ENCODE measurements around the gene TMED4.

GRCh38 chr7:44595934-44596635 lies 14.1 kb upstream of the TMED4 start:
- TF ChIP-seq POLR2A (IDR thresholded peaks at IDR 0.05) (no peak), CTCF (IDR thresholded peaks at IDR 0.05) (no peak)

Data from Peyer's patch (tissue), 4 donors.